Measurements from ENCODE around the gene PODN.

The PODN gene

DNA sequence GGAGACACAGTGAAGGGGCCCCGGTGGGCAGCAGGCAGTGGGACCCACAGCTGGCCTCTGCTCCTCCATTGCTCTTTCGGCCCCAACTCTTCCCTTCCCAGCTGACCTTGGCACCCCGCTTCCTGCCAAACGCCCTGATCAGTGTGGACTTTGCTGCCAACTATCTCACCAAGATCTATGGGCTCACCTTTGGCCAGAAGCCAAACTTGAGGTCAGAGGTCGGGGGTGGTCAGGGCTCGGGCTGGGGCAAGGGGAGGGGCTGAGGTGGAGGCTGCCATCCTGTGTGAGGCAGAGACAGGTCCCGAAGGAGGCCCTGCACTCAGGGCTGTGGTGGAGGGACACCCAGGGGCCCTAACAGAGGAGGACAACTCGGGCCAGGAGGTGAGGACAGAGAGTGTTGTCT lies 13.7 kb downstream of the PODN start:
- DNase-seq: no peak

DNA sequence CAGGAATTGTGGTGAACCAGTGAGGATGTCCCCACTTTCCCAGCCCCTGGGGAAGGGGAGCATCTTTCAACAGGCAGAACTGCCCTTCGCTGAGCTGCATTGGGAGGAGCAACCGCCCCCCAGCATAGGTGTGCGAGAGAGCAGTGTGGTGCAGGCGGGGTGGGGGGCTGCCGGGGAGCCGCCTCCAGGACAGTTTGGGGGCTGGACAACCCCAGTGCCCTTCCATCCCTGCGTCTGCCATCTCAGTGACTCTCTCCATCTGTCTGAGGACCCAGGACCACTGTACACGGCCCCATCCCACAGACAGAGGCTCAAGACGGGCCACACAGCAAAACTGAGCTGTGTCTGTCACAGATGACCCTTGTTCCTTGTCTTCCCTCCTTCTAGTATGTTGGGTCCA lies 14.2 kb downstream of the PODN start:
- no peak for DNase-seq

DNA sequence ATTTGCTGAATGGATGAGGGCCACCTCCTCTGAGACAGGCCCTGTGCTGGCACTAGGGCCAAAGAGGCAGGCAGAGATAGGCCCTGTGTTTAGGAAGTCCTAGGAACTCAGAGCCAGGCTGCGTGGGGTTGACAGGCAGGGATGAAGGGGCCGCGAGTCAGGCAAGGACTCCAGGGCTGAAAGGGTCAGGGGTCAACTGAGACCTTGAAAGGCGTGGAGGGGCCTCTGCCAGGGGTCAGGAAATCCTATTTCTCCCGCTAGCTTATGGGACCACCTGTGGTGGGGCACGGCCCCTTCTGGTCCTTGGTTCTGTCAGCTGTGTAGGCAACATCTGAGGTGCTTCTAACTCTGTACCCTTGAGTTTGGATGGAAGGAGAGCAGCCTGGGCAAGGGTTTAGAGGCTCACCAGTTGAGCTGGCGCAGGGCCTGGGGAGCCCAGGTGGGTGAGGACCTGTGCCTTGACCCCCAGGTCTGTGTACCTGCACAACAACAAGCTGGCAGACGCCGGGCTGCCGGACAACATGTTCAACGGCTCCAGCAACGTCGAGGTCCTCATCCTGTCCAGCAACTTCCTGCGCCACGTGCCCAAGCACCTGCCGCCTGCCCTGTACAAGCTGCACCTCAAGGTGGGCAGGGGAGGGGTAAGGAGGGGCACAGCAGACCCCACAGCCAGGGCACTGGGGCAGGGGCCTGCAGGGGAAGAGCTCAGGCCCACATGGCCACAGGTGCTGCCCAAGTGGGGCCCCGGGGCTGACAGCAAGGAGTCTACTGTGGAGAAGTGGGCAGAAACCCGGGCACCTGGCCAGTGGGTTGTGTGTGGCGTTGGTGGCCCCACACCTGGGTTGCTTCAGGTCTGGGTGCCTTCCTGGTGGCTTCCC lies 14.9 kb downstream of the PODN start:
- DNase-seq: no peak

DNA sequence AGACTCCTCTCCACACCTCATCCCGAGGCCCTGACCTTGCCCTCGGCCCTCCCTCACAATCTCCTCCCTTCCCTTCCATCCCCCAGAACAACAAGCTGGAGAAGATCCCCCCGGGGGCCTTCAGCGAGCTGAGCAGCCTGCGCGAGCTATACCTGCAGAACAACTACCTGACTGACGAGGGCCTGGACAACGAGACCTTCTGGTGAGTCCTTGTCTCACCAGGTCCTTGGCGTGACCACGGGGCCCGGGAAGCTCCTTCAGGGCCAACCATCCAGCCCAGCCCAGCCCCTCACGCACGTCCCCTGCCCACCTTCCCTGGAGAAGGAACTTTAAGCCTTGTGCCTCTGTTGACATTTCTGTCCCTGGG lies 15.6 kb downstream of the PODN start:
- DNase-seq: no peak

DNA sequence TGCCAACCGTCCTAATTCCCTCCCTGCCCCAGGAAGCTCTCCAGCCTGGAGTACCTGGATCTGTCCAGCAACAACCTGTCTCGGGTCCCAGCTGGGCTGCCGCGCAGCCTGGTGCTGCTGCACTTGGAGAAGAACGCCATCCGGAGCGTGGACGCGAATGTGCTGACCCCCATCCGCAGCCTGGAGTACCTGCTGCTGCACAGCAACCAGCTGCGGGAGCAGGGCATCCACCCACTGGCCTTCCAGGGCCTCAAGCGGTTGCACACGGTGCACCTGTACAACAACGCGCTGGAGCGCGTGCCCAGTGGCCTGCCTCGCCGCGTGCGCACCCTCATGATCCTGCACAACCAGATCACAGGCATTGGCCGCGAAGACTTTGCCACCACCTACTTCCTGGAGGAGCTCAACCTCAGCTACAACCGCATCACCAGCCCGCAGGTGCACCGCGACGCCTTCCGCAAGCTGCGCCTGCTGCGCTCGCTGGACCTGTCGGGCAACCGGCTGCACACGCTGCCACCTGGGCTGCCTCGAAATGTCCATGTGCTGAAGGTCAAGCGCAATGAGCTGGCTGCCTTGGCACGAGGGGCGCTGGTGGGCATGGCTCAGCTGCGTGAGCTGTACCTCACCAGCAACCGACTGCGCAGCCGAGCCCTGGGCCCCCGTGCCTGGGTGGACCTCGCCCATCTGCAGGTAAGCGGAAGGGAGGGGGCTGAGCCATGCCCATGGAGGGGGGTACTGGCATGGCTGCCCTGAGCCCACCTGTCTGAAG lies 16.5 kb downstream of the PODN start:
- DNase-seq: no peak

DNA sequence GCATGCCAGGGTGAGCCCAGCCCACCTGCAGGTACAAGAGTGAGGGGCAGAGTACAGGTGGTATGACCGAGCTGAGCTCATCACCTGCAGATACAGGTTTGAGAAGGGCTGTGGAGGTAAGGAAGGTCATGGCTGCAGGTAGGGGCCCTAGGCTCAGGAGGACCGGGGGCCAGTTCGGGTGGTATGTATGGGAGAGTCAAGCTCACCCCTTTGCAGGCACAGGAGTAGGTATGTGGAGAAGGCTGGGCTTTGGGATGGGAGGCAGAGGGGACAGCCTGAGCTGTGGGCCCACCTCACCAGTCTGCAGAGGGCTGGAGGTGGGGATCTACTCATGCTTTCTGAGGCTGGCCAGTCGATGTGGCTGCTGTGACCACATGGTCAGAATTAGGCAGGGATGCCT lies 17.2 kb downstream of the PODN start:
- DNase-seq: no peak

DNA sequence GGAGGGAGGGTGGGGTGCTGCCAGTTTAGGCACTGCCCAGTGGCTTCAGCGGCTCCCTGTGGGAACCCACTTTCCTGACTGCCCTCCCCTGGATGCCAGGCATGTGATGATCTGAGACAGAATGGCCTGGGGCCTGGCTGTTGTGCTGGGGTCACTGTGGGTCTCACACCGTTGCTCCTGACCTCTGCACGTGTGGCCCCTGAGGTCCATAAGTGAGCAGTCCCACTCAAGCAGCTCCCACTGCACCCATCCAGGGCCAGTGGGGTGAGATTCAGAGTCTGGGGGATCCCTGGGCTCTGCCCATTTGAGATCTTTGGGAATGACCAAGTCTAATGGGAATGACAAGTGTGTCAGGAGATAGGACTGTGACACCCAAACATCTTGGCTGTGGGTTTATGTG lies 18.0 kb downstream of the PODN start:
- DNase-seq: no peak

DNA sequence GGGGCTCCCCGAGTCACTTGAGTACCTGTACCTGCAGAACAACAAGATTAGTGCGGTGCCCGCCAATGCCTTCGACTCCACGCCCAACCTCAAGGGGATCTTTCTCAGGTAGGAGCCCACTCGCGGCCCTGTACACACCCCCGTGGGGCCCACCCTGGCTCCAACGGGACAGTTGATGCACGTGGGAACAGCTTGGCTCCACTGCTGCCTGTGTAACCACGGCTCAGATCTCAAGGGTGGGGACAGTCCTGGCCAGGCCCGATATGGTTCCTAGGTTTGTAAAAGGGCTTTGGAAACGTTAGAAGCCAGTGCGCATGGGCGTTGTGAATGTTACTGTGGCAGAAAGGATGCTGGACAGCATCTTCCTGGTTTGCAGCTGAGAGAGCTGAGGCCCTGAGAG lies 18.8 kb downstream of the PODN start:
- DNase-seq: no peak

DNA sequence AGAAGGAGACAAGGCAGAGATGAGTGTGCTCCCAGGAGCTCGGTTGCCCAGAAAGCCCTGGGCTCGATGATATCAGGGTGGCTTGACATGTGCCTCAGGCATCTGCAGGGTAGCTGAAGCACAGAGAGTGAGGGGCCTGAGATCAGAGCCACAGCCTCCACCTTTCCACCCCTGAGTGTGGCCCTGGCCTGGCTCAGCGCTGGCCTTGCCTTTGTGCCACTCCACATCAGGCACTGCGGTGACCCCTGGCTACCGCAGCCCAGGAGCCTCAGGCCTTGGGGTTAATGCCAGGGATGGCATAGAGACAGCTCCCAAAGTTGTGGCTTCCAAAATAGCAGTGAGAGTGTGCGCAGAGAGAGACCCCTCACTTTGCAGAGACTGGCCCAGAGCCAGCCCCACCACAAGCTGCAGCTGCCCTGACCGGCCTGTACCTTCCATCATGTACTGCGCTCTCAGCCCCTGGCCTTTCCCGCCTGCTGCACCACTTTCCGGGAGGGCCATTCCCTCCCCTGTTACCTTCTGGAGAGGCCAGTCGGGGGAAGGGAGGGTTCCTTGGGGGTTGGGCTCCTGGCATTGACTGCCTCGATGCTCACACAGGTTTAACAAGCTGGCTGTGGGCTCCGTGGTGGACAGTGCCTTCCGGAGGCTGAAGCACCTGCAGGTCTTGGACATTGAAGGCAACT lies 19.5 kb downstream of the PODN start:
- DNase-seq: no peak

DNA sequence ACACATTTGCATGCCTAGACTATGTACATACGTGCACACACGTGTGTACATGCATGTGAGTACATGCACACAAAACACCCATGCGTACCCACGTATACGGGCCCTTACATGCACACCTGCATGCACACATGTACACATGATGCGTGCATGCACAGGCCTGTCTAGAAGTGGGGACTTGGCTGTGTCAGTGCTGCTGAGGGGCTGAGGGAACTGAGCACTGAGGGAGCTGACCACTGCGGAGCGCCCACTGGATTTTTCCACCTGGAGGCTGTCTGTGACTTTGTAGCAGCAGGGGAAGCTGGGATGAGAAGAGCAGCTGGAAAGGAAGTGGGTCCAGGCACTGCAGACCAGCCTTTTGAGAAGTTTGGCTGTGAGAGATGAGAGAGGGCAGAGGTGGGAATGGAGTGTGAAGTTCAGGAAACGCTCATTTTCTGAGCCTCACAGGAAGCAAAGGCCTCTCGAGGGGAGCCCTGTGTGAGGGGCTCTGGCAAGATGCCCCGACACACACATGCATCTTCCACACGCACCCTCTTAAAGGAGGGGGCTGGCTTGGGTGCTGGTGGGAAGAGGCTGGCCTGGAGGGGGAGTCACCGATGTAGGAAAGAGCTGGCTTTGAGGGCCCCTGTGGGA lies 20.9 kb downstream of the PODN start:
- no peak for DNase-seq

DNA sequence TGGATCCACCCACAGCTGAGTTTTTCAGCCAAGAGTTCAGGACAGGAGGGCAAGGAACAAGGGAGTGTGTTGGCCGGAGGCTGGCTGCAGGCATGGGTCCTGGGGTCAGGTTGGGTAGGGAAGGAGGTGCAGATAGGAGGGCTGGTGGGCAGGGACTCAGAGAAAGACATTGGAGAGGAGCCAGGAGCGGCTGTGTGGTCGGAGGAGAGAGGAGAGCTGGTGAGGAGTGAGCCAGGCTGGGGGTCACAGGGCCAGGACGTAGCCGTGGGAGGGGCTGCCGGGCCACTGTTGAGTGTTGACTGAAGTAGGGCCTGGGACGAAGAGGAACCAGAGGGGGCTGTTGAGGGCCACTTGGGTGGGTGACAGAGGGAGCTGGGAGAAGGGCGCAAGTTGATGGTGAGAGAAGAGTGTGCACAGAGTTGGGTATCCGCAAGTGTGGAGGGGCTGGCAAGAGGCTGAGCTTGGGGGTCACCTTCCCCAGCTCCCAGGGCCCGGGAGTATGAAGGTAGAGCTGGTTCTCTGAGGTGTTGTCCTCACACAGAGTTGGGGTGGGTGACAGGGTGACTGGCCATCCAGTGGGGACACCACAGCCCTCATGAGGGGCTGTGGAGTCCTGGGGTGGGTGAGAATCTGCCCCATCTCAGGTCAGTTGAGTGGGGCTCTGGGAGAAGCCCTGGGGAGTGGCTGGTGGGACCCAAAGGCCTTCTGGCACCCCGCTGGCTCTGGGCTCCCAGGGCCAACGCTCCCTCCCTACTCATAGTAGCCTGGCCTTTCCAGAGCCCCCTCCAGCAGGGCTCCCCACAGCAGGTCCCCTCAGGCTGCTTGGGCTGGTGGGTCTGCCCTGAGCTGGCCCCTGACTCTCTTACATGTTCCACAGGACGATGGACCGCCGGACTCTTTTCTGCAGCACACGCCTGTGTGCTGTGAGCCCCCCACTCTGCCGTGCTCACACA lies 21.9 kb downstream of the PODN start:
- DNase-seq: no peak

DNA sequence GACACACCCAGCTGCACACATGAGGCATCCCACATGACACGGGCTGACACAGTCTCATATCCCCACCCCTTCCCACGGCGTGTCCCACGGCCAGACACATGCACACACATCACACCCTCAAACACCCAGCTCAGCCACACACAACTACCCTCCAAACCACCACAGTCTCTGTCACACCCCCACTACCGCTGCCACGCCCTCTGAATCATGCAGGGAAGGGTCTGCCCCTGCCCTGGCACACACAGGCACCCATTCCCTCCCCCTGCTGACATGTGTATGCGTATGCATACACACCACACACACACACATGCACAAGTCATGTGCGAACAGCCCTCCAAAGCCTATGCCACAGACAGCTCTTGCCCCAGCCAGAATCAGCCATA lies 22.6 kb downstream of the PODN start:
- no peak for DNase-seq

DNA sequence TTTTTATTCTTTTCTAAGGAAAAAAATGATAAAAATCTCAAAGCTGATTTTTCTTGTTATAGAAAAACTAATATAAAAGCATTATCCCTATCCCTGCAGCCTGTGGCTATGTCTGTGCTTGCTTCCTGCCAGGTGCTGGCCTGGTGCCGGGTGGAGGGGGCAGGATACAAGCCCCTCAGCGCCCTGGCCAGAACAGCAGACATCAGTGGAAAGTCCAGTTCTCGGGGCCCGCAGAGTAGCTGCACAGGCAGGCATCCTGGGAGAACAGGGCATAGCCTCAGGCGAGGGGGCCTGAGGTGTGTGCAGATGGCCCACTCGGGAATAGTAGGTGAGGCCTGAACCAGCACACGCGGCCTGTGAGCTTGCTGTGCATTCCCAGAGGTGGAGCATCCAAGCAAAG lies 23.4 kb downstream of the PODN start:
- no peak for DNase-seq

DNA sequence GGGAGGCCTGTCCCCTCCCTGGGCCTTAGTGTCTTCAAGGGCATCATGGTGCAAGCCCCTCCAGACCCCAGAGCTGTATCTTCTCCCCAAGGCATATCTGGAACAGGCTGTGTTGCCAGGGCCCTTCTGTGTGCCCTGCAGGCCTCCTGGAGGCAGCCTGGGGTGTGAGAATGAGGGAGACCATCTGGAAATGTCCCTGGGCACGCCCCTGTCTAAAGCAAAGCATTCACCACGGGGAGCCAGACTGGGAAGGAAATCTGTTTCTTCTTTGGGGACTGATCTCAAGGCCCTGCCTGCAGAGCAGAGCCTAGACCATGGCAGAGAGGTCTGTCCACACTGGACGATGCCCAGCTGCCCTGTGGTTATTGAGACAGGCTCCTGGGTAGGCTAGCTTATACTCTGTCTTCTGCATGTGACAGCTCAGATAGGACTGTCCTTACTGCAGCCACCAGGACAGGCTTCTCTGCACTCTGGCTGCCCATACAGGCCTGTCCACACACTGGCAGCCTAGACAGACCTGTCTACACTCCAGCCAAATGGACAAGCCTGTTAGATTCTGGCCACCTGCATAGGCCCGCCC lies 24.6 kb downstream of the PODN start:
- no peak for DNase-seq

DNA sequence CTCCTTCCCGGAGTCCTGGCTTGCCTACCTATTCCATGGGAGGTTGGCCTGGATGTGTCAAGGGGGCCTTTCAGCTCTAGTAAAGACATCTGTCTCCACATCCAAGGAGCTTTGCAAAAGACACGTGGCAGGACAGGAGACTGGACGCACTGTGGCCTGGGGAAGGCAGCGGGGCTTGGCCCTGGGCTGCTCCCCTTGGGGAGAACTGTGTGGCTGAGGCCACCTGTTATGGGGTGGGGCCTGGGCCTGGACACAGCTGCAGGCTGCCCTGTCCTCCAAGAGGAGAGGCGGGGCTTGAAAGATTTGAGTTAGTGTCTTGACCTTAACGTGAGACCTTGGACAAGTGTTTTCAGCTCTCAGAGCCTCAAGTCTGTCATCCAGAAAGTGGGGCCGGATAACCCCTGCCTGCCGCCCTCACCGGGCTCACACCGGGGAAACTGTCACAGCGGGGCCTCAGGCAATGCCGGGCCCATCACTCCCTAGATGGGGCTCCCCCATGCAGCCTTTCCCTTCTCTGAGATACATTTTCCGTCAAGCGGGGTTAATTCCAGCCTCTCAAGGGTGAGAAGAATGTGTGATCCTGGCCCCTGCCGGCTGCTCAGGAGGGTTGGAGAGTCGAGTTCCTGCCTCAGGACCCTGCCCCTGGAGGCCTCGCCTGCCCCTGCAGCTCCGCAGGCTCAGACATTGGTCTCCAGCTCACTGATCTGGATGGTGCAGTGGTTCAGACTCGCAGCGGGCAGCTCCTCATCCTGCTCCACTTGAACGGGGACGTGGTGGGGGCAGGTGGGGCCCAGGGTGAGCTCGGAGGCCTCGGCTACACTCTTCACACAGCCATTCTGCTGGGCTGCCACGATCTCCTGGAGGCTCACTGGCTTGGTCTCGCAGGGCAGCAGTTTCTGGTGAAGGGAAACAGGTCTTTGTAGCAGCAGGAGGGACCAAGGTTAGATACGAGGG lies 25.6 kb downstream of the PODN start:
- DNase-seq: no peak

DNA sequence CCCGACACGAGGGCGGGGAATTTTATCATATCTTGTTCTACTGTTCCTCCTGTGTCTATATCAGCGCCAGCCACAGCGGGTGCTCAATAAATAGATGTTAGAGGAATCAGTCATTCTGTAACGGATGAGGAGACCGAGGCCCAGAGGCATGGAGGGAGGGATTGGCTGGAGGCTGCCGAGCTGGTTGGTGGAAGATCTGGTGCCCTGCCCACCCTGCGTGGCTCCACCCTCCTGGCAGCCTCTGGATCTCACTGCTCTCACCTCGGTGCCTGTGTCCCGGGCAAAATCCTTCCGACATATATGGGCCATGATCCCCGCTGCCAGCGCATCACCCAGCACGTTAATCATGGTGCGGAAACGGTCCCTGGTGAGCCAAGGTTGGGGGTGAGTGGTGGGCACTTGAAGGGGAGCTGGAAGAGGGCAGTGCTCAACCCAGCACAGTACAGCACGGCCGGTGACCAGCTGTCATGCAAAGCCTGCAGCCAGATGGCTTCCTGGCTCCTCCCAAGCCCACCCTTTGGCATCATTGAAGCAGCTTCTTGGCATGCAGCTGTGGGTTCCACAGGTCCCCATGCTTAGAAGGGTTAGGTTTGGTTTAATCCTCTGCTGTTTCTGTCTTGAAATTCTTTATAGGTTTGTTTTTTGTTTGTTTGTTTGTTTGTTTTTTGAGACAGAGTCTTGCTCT lies 26.7 kb downstream of the PODN start:
- no peak for DNase-seq

DNA sequence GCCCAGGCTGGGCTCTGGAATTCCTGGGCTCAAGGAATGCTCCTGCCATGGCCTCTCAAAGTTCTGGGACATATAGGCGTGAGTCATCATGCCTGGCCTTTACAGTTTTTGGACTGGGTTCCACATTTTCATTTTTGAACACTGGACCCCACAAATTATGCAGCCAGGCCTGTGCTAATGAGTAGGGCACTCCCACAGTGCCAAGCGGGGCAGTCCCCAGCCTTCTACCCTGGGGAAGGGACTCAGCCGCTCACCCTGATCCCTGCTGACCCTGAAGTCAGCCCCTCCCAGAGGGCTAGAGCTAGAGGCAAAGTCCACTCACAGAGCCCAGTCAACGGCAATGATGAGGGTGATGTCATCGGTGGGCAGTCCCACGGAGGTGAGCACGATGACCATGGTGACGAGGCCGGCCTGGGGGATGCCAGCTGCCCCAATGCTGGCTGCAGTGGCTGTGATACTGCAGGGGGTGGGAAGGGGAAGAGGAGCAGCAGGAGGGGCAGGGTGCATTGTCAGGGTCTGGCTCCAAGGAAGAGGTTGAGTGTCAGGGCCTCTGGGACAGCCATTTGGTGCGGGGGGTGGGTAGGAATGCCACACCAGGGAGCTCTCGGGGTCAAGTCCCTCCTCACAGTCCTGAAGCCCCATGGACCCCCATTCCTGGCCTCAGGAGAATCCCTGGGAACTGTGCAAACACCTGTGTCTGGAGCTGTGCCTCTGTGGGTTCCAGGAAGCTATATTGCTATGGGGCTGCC lies 27.6 kb downstream of the PODN start:
- DNase-seq: no peak

DNA sequence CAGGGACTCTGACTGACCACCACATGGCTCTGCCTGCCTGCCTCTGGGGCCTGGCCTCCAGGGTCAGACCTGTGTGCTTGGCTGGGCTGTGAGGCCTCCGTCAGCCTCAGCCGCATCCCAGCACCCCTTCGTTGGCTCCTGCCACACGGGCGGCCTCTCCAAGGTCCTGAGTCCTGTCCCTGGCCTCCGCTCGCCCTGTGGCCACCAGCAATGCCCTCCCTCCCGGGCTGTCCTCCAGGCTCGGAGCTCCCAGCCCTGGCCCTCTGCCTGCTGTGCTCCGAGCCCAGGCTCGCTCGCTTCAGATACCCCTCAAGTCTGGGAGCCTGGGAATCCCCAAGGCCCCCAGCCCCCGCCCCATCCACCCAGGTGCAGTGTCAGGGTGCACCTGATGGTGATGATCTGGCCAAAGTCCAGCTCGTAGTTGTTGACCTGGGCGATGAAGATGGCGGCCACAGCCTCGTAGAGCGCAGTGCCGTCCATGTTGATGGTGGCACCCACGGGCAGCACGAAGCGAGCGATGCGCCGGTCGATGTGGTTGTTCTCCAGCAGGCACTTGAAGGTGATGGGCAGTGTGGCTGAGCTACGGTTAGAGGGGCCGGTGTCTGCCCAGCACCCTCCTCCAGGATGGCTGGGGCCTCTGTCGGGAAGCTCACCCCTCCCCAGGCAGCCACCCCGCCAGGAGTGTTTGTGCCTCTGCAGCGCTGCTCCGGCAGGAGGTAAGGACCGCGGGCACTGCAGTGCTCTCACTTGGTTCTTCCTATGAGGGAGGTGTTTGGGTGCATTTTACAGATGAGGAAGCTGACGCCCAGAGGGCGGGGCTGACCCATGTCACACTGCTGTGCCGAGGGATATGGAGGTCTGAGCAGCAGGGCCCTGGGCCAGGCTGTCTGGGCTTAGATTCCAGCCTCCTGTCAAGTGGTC lies 28.5 kb downstream of the PODN start:
- no peak for DNase-seq
